Measurements from ENCODE around the gene PKHD1.

Gene PKHD1

DNA sequence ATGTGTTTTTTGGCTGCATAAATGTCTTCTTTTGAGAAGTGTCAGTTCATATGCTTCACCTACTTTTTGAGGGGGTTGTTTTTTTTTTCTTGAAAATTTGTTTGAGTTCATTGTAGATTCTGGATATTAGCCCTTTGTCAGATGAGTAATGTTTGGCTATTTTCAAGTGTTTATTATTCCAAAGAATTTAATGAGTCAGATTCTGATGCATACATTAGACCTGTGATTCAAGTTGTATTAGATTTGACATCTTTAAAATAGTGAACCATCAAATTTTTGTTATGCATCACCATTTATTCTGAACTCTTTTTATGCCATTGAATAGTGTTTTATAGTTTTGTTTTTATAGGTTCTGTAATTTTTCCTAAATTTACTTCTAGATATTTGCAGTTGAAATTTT is 319.3 kb downstream of the PKHD1 start:
- DNase-seq = no peak

GRCh38 chr6:51765230-51765629 is 322.2 kb downstream of the PKHD1 start:
- no peak for DNase-seq

- DNase-seq = no peak
Measured at GRCh38 chr6:51753635-51754034, 333.8 kb downstream of the PKHD1 start.

- no peak for DNase-seq
Measured at GRCh38 chr6:51743999-51744398, 343.4 kb downstream of the PKHD1 start.

- no peak for DNase-seq
Measured at GRCh38 chr6:51740658-51741057, 346.8 kb downstream of the PKHD1 start.

DNA sequence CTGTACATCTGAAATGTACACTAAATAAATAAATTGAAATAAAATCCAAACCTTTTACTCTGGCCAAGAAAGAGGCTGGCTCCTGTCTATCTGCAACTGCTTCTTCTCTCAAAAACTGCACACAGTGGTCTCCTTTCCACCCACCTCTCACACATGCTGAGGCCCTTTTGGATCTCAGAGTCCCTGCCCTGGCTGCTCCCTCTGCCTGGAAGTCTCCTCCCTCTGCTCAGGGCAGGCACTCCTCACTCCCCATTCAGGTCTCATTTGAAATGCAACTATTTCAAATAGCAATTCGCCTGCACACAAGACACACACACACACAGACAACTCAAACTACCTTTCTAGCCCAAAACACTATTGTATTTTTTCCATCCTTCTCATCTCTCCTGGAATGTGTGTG is 348.8 kb downstream of the PKHD1 start:
- no peak for DNase-seq

DNA sequence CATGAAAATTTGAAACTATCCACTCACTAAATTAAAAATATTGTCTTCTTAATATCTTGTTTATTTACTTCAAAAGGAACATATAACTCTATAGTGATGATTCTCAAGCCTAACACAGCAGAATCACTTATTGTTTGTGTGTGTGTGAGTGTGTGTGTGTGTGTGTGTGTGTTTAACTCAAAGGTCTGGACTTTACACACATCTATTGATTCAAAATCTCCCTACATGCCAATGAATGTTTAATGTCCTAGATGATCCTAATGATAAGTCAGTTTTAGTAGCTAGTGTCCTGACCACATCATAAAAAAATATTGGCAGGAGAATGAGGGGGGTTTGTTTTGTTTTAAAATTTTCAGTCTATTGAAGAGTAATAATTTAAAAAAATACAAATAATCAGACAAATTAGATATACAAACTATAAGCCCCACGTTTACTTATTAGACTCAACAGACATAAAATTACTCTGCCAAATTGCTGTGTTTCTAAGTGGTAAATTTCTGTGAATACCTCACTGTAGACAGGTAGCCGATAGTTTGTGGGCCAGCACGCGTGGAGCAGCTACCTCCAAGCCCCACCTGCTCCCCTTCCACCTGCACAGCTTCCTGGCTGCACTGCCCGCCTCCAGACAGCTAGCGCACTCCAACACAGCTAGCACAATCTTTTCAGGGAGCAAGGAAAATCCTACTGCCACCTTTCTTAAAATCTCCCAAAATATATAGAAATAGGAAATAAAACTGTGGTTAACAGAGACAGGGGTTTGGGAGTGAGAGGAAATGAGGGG is 349.6 kb downstream of the PKHD1 start:
- no peak for DNase-seq

- DNase-seq = no peak
Measured at GRCh38 chr6:51725155-51725554, 362.3 kb downstream of the PKHD1 start.

GRCh38 chr6:51720327-51720726 is 367.1 kb downstream of the PKHD1 start:
- DNase-seq = no peak

GRCh38 chr6:51719297-51719696 is 368.1 kb downstream of the PKHD1 start:
- DNase-seq = no peak

- no peak for DNase-seq
Measured at GRCh38 chr6:51718533-51718932, 368.9 kb downstream of the PKHD1 start.

- DNase-seq = no peak
Measured at GRCh38 chr6:51717477-51717876, 369.9 kb downstream of the PKHD1 start.

DNA sequence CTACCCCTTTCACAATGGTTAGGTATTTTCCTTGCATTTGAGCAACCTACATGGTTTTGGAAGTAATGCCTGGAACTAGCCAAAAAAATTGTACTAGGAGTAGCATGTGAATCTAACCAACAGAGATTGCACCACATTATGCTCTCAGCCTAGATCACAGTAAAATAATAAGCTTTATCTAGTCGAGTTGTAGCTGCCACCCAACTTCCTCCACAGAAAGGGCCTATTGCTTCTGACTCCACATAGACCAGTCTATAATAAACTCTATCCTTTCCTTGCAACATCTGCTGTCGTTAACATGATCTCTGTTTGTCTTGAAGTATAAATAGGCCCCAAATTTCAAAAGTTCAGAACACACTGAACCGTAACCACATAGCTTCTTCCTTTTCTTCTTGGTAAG is 375.5 kb downstream of the PKHD1 start:
- DNase-seq = no peak

DNA sequence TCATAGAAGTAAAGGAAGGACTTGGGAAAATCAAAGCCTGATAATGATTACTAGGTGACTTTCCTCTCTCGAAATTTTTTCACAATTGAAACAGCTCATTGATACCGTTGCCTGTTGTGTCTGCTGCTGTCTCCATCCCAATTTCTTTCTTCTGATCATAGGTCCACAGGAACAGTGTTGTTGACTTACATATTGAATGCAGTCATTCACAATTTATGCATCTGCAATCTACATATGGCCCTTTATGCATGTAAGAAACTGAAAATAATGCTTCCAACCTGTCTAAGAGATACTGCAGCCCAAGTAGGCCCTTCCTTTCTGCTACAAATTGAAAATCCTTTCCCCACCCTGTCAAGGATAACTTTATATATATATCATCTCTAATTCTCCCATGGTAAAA is 381.3 kb downstream of the PKHD1 start:
- DNase-seq = no peak

DNA sequence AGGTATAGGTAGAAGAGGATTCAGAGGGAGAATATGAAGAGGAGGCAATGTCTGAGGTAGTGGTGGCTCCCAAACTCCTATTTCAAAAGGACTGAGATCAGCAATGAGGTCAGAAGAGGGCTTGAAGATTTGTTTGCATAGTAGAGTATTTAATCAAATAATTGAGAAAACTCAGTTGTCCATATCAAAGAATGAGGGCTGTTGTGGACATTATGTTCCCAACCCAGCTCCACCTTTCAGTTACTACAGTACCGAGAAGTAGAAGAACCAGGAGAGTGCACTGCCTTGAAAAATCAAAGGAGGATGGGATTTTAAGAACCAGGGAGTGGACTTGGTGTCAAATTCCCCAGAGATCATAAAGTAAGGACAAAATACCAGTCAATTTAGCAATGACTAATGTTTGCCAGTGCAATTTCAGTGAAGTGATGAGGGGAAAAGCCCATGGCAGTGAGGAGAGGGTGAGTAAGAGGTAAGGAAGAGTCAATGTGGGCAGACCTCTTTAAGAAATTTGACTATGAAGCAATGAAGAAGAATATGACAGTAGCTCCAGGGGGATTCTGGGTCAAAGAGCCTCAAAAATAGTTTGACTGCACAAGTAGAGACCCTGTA is 382.4 kb downstream of the PKHD1 start:
- no peak for DNase-seq

DNA sequence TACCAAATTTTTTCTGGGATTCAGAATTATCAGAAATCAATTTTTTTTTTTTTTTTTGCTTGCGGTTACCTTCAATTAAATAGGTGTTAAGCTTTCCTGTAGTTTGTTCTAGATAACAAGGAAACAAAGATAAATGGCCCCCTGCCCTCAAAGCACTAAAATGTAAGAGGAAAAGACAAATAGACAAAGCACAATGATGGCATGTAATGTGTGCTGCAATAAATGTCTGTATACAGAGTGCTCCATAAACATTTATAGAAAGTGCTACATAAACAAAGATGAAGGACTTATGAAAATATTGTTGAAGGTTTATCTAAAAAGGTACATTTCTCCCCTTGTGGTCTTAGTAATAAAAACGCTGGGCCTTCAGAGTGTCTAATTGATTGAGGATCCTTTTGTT is 384.6 kb downstream of the PKHD1 start:
- DNase-seq = no peak

DNA sequence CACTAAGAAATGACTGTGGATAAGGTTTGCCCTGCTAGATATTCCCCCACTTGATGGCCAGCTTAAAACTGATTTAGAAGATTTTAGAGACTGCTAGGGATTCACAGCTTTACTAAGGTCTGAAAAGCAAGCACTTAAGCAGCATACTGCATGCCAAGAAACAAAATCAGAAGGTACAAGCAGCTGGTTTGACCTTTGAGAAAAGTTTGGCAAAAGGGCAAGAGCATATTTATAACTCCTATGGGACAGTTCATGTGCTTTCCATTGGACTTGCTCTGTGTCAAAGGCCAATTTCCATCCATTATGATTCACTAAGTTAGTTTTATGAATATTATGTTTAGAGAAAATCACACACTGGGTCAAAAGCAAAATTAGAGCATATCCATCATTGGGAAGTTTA is 402.8 kb downstream of the PKHD1 start:
- DNase-seq = no peak

- no peak for DNase-seq
Measured at GRCh38 chr6:51684038-51684437, 403.4 kb downstream of the PKHD1 start.

DNA sequence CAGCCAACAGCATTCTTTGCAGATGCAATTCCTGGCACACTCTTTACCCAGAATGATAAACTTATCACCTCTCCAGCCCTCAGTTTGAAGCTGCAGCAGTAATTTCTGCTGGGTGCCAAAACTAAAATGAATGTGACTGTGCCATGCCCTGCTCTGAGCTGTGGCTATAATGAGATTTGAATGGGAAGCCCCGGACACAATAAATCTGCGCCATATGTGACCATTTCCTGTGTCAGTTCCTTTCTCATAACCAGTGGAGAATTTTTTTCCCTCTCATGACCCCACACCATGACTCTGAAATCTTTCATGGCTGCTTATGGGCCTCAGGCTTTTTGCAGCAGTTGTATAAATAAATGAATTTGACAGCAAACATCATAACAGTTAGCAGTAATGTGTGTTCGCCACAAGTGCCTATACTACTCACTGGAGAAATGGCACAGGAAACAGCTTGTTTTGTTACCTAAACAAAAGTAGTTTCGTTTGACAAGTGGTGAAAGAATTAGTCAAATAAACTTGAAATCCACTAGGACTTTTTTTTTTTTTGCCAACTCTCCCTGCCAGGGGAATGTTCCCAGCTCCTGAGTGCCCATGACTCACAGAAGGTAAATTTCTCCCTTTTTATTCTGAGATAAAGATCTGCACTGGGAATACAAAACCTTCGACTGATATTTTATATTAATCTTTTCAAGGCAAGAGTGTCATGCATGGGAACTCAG is 408.4 kb downstream of the PKHD1 start:
- no peak for DNase-seq

GRCh38 chr6:51678274-51678673 is 409.1 kb downstream of the PKHD1 start:
- DNase-seq = no peak

GRCh38 chr6:51675922-51676275 is 411.5 kb downstream of the PKHD1 start:
- DNase-seq = no peak

- DNase-seq = no peak
Measured at GRCh38 chr6:51675020-51675921, 412.1 kb downstream of the PKHD1 start.

GRCh38 chr6:51663525-51663924 is 423.9 kb downstream of the PKHD1 start:
- no peak for DNase-seq

Measured in NCI-H187 (cell line).